GM19468 (cell line): ENCODE results near the gene PHLDA2.

ENCODE experiments used
- ATAC-seq: cut with Tn5 transposase; IDR thresholded peaks from one replicate; pipeline ENCODE4 v1.9.1; 2021; ENCODE audit warnings: mild to moderate bottlenecking, moderate library complexity, moderate number of reproducible peaks; ENCODE audit not compliant: unreplicated experiment; ENCODE audit errors: extremely low read depth

PHLDA2 gene

DNA sequence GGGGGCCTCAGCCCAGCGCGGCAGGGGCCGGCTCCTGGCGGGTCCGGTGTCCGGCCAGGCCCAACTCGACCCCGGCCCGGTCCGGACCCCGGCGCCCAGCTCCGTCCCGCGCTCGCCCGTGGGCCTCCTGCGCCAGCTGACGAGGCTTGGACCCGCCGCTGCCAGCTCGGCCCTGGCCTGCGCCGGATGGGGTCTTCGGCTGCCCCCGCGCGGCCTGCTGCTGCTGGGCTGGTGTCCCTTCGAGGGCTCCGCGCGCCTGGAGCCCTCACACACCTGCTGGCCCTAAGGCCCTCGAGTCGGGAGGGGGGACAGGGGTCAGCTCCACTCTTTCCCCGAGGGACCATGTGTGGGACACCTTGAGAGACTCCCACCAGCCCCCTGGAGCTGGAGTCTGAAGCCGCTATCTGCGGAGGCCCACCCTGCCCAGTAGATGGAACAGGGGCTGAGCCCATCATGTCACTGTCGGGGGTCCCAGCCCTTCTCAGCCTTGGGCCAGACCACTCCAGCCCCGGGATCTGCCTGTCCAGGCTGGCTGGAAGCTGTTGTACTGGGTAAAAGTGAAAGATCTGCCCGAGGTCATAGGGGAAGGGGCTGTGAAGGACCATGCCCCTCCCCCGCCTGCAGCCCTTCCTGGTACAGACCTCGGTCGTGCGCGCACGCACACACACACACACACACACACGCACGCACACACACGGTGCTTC lies 42.9 kb downstream of the PHLDA2 start:
- no peak for ATAC-seq

DNA sequence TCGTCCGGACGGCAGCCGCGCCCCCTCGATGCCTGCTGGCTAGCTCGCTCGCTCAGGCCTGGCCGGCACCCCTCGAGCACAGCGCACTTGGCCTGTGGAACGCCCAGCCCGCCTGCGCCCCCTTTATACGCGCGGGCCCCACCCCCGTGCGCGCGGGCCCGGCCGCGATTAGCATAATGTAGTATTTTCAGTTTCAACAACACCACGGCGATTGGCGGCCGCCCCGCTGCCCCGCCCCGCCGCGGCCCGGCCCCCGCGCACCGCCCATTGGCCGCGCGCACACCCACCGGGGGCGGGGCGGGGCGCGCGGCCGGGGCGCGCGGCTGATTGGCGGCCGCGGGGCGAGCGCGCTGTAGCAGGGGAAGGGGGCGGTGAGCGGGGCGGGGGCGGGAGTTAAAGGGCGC lies 43.5 kb downstream of the PHLDA2 start, which contains the start of gene CDKN1C:
Gene CDKN1C (minus strand): TSS at position 98 of the 404 bp plus-strand sequence. CDS start 319 bp downstream, outside the sequence.
- peak; percentile 56 for ATAC-seq

DNA sequence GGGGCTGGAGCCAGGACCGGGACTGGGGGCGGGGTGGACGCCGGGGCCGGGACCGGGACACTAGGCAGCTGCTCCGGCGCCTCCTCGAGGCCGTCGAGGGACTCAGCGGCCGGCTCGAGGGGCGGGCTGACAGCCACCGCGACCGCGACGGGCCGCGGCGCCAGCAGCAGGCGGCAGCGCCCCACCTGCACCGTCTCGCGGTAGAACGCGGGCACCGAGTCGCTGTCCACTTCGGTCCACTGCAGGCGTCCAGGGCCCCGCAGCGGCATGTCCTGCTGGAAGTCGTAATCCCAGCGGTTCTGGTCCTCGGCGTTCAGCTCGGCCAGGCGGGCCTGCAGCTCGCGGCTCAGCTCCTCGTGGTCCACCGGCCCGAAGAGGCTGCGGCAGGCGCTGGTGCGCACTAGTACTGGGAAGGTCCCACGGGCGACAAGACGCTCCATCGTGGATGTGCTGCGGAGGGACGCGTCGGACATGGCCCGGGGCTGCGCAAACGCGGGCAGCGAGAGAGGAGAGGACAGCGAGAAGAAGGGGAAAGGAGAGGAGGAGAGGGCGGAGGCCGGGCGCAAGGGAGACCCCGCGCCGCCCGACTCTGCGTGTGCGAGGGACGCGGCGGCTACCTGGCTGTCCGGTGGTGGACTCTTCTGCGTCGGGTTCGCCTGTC lies 44.1 kb downstream of the PHLDA2 start:
- ATAC-seq = no peak

DNA sequence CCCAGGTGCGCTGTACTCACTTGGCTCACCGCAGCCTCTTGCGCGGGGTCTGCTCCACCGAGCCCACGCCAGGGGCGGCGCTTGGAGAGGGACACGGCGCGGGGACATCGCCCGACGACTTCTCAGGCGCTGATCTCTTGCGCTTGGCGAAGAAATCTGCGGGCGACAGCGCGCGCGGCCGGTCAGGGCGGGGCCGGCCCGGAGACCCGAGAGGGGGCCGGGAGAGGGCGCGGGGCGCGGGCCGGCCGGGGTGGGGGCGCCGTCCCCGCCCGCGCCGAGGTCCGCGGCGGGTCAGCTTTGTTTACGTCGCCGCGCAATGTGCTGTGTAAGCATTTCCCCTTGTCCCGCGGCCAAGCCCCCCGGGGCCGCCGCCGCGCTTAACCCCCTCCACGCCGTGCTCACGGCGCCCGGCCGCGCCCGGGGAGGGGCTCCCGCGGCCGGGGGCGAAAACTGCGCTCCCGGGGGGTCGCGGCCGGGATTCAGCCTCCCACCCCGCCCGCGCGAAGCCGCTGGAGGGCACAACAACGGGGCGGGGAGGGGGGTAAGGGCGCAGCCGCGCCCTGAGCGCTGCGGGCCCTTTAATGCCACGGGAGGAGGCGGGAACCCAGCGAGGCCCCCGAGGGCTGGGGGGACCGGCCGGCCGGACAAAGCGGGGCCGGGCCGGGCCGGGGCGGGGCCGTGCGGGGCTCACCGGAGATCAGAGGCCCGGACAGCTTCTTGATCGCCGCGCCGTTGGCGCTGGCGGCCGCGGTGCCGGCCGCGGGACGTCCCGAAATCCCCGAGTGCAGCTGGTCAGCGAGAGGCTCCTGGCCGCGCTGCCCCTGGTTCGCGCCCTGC lies 45.0 kb downstream of the PHLDA2 start:
- no peak for ATAC-seq

DNA sequence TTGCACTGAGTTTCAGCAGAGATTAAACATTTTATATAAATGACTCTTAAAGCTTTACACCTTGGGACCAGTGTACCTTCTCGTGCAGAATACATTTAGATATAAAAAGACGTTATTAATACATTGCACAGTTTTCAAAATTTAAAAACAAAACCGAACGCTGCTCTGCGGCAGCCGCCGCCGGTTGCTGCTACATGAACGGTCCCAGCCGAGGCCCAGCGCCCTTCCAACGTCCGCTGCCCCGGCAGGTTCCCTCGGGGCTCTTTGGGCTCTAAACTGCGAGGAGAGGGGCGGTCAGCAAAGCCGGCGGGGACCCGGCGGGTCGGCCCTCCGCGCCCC lies 45.6 kb downstream of the PHLDA2 start:
- ATAC-seq = no peak

DNA sequence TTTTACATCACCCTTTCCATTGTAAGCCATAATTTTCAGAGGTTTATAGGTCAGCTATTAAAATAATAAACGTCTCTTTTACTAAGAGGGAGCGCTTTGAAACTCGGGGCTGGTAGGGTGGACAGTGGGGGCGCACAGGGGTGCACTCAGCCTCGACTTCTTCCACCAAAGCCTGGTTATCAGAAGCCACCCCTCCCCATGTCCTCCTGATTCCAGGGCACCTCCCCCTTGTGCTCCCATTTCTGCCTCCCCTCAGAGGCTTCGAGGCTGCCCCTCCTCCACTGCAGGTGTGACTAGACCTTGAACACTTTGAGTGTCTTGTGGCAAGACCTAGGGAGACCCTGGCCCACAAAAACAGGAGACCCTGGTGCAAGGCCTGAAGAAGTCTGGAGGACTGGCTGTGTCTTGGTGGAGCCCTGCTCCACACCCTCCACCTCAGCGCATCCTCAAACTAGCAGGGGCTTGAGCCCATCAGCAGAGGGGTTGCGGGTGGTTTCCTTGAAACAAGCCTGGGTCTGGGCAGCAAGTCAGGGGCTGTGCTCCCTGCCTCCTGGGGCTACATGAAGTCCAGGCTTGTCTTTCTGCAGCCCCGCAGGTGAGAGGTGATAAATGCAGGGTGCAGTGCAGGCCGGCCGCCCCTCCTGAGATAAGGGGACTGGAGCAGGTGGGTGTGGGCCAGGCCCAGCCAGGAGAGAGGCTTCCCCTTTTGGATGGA lies 46.7 kb downstream of the PHLDA2 start:
- no peak for ATAC-seq

DNA sequence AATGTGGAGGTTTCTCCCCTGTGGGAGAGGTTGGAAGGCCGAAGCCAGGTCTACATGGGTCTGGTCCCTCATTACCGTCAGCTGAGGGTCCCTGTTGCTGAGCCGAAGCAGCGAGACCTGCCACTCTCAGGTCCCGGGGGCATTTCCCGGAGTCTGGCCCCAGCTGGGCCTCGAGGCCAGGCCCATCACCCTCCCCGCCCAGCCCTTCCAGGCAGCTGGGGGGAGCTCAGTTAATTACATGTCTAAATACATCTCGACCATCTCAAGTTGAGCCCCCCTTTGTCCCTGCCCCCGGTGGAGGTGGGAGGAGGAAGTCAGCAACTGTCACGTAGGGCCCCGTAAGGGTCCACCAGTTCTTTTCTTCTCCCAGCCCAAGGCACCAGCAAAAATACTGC lies 47.2 kb downstream of the PHLDA2 start:
- no peak for ATAC-seq

DNA sequence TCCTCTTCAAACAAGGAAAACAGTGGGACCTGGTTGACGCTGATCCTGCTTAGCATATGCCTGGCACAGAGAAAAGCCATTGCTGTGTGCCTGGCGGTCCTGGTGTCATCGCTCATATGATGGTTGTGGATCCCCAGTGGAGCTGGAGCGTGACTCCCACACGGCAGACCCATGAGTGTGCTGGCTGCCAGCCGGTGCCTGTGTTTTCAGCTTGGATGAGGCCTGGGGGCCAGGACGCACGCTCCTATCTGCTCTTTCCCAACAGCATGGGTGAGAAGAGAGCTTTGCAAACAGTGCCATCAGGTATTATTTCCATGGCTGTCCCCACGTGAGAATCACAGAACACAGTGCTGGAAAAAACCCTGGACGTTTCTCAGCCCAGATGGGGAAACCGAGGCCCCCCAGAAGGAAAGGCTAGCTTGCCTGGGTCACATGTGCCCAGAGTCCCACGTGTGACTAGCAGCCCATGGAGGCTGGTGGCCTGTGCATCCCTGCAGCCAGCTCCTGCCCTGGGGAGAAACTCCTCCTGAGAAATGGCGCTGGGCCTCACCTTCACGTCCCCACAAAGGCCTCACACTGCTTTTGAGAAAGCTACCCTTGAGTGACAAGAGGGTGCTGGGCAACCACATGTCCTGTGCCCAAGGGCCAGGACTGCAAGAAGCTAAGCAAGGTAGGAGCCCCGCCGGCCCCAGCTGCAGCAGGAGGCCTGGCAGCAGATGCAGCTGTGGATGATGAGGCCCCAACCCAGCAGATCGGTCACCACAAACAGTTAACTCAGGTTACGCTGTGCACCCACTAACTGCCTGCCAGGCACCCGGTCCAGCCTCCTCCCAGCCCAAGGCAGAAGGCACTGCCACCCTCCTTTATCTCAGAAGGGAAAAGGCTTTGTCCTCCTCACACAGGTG lies 47.9 kb downstream of the PHLDA2 start:
- no peak for ATAC-seq

DNA sequence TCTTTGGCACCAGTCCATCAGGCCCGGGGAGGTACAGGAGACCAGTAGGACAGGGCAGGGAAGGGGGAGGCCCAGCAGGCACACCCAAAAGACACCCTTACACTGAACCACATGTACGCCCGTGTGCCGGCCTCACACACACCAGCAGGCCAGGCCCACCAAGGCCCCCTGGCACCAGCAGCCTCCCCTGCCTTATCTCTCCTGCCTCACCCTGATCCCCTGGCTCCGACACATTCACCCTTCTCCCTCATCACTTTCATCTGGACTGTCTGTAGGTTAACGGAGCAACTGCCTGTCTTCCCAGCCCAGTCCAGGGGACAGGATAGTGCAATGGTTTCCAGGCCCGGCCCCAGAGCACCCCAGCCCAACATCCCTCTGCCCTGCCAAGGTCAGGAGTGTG lies 48.6 kb downstream of the PHLDA2 start:
- ATAC-seq = no peak

DNA sequence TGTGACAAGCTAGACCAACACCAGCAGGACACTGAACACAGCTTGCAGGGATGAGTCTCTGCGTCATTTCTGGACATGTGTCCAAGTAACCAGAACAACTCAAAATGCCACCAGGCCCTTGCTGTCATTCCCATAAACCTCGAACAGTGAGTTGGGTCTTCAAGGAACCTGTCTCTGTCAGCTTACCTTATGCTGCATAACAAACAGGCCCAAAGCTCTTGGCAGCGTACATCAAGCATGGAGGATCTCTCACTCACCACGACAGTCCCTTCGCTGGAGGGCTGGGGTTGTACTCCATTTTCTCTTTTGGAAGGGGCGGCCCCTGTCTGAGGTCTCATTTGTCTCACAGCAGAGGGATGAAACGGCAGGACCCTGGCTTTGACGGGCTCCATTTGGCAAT lies 50.4 kb downstream of the PHLDA2 start:
- no peak for ATAC-seq
